ENCODE measurements around the gene CDKL1.

- TF ChIP-seq TAF1 (IDR thresholded peaks at IDR 0.05; ENCODE audit: low read depth, low read length): no peak
- no peak for TF ChIP-seq POLR2A (IDR thresholded peaks at IDR 0.05; ENCODE audit: low read depth, low read length)
- no peak for TF ChIP-seq POLR2AphosphoS5 (IDR thresholded peaks at IDR 0.05; ENCODE audit: low read depth, low read length)
Measured at GRCh38 chr14:50360851-50361250, 35.8 kb downstream of the CDKL1 start.

Data from GM12891 (cell line).